ENCODE results near the gene DHRS12. TPM values are rescaled to one million over a fixed set of nuclear protein-coding genes. Genes with fewer than 3 reads are reported as not detected.

DHRS12 gene
- total RNA-seq, 1 donor from 2014 or later, result 11.3 TPM

GRCh38 chr13:51838240-51838846, 34.4 kb upstream of the DHRS12 start:
- Mint-ChIP-seq H3K27me3 (peaks cover 4% of the 10 kb centered on the region), H3K36me3 (no peaks in the 10 kb centered on the region), H3K4me3 (no peak overlapping the region), H3K4me1 (ENCODE audit: unreplicated experiment) (no peaks in the 10 kb centered on the region), H3K27ac (no peak overlapping the region), H3K9me3 (no peaks in the 10 kb centered on the region)
- TF ChIP-seq CTCF (conservative IDR thresholded peaks at IDR 0.05), result no peak
- DNase-seq (ENCODE audit: extremely low spot score, unreplicated experiment), result no peak

- H3K27me3 Mint-ChIP-seq, result peaks cover 15% of the 10 kb centered on the region
- H3K4me3 Mint-ChIP-seq, result no peak overlapping the region
- TF ChIP-seq CTCF (conservative IDR thresholded peaks at IDR 0.05), result no peak
- H3K4me1 Mint-ChIP-seq (ENCODE audit: unreplicated experiment), result peaks cover 6% of the 10 kb centered on the region
- H3K9me3 Mint-ChIP-seq, result no peaks in the 10 kb centered on the region
- H3K27ac Mint-ChIP-seq, result no peak overlapping the region
- H3K36me3 Mint-ChIP-seq, result no peaks in the 10 kb centered on the region
- no peak for DNase-seq (ENCODE audit: extremely low spot score, unreplicated experiment)
Measured at GRCh38 chr13:51837016-51837415, 33.1 kb upstream of the DHRS12 start.

- no peak for TF ChIP-seq CTCF (conservative IDR thresholded peaks at IDR 0.05)
- peaks cover 15% of the 10 kb centered on the region for H3K27me3 Mint-ChIP-seq
- H3K4me1 Mint-ChIP-seq (ENCODE audit: unreplicated experiment), result peaks cover 6% of the 10 kb centered on the region
- H3K27ac Mint-ChIP-seq, result no peak overlapping the region
- no peak for DNase-seq (ENCODE audit: extremely low spot score, unreplicated experiment)
- no peaks in the 10 kb centered on the region for H3K9me3 Mint-ChIP-seq
- H3K4me3 Mint-ChIP-seq, result no peak overlapping the region
- no peaks in the 10 kb centered on the region for H3K36me3 Mint-ChIP-seq
Measured at GRCh38 chr13:51834581-51835171, 30.7 kb upstream of the DHRS12 start.

GRCh38 chr13:51833980-51834379, 30.0 kb upstream of the DHRS12 start:
- H3K27me3 Mint-ChIP-seq, result peaks cover 15% of the 10 kb centered on the region
- no peak for TF ChIP-seq CTCF (conservative IDR thresholded peaks at IDR 0.05)
- no peaks in the 10 kb centered on the region for H3K9me3 Mint-ChIP-seq
- no peaks in the 10 kb centered on the region for H3K36me3 Mint-ChIP-seq
- DNase-seq (ENCODE audit: extremely low spot score, unreplicated experiment), result no peak
- no peak overlapping the region for H3K4me3 Mint-ChIP-seq
- peaks cover 6% of the 10 kb centered on the region for H3K4me1 Mint-ChIP-seq (ENCODE audit: unreplicated experiment)
- no peak overlapping the region for H3K27ac Mint-ChIP-seq

- Mint-ChIP-seq H3K4me1 (ENCODE audit: unreplicated experiment) (peaks cover 6% of the 10 kb centered on the region), H3K36me3 (no peaks in the 10 kb centered on the region), H3K9me3 (no peaks in the 10 kb centered on the region), H3K4me3 (no peak overlapping the region), H3K27me3 (peaks cover 17% of the 10 kb centered on the region), H3K27ac (no peak overlapping the region)
- no peak for DNase-seq (ENCODE audit: extremely low spot score, unreplicated experiment)
- peak; percentile 52 for TF ChIP-seq CTCF (conservative IDR thresholded peaks at IDR 0.05)
Measured at GRCh38 chr13:51832471-51833152, 28.6 kb upstream of the DHRS12 start.
